Activated naive CD4-positive, alpha-beta T cell treated with anti-CD3 and anti-CD28 coated beads, Interleukin-2, amount 10 ng/mL, durations not matched to agents 7 days and 5 days (primary cell): ENCODE measurements around the gene BRME1.

Experiments
- CTCF ChIA-PET: fragments of 350-600 bp; sonication (Branson Sonifier 250); formaldehyde crosslinking; loops from one replicate; lab custom pipeline; 2021; ENCODE audit warnings: antibody characterized with exemption; lab: Charles Lee
- DNase-seq: peaks from one replicate; pipeline ENCODE4 v3.0.0-alpha.2; 2020
- H3K27ac Mint-ChIP-seq: one replicate; pipeline ENCODE4 v1.8.0; 2021; ENCODE audit warnings: mild to moderate bottlenecking, moderate library complexity, mixed read lengths
- H3K27me3 Mint-ChIP-seq: one replicate; pipeline ENCODE4 v1.8.0; 2021; ENCODE audit warnings: mild to moderate bottlenecking, mixed read lengths
- H3K36me3 Mint-ChIP-seq: one replicate; pipeline ENCODE4 v1.8.0; 2021; ENCODE audit warnings: mixed read lengths
- H3K4me1 Mint-ChIP-seq: one replicate; pipeline ENCODE4 v1.8.0; 2021; ENCODE audit warnings: mixed read lengths
- H3K4me3 Mint-ChIP-seq: one replicate; pipeline ENCODE4 v1.8.0; 2021; ENCODE audit warnings: mild to moderate bottlenecking, moderate library complexity, mixed read lengths
- H3K9me3 Mint-ChIP-seq: one replicate; pipeline ENCODE4 v1.8.0; 2021; ENCODE audit warnings: mixed read lengths

Gene BRME1

DNA sequence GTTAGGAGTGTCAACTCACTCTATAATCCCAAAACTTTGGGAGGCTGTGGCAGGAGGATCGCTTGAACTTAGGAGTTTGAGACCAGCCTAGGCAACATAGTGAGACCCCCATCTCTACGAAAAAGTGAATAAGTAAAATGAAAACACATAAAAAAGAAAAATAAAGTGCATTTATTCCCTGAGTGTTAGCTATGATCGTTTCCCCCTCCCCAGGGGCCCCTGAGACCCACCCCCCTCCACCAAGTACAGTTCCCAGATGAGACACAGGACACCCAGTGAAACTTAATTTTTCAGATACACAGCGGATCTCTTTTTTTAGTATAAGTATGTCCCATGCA lies 57.6 kb downstream of the BRME1 start:
- Mint-ChIP-seq H3K27me3 (peaks cover 21% of the 10 kb centered on the region), H3K4me3 (peak overlapping the region; percentile 23), H3K27ac (peak overlapping the region; percentile 28), H3K36me3 (no peaks in the 10 kb centered on the region), H3K9me3 (no peaks in the 10 kb centered on the region), H3K4me1 (peaks cover 62% of the 10 kb centered on the region)
- DNase-seq: no peak
- CTCF ChIA-PET: interaction anchor here (1.2 to 1.5 kb wide), 2 partner anchors 14 to 61 kb away, joined by 4 to 8 read pairs; no protein-coding TSS in a partner anchor

- Mint-ChIP-seq H3K9me3 (no peaks in the 10 kb centered on the region), H3K27ac (peak overlapping the region; percentile 96), H3K36me3 (no peaks in the 10 kb centered on the region), H3K27me3 (peaks cover 21% of the 10 kb centered on the region), H3K4me3 (peak overlapping the region; percentile 72), H3K4me1 (peaks cover 66% of the 10 kb centered on the region)
- DNase-seq: peak; percentile 89
- CTCF ChIA-PET: interaction anchor here (0.7 to 2.0 kb wide), 6 partner anchors 8 to 63 kb away, joined by 3 to 17 read pairs (median 4); no protein-coding TSS in a partner anchor
Observed at GRCh38 chr19:13847407-13848339, 58.2 kb downstream of the BRME1 start.

DNA sequence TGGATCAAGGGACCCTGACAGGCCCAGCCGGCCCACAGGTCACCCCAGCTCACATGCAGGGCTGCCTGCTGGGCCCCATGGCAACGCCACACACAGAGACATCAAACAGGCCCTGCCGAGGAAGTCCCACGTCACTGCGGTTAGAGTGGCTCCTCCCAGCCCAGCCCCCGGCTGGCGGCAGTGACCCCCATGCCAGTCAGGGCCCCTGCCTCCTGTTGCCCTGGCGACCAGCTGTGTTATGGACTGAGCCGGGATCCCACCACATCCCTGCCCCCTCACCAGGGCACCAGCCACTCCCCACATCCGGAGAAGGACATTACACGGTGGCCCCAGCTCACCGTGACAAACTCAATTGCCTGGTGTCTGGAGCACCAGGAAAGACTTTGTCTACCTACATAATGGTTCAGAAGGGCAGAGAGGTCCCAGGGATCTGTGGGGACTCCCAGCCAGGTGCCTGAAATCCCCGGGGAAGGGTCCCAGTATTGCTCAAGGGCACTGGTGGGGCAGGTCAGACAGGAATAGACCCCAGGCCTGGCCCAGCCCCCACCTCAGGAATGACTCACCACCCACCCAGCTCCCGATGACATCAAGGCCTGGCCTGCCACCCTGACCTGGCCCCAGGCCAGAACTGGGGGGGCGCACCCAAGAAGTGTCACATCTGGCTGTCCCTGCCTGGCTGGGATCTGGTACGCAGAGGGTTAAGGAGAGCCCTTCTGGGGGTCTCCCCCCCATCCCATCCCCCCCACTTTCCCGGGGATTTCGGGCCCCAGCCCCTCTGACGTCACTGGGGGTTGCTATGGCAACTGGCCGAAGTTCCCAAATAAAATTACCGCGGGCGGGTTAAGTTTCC lies 59.1 kb downstream of the BRME1 start:
- Mint-ChIP-seq H3K27me3 (peaks cover 21% of the 10 kb centered on the region), H3K9me3 (no peaks in the 10 kb centered on the region), H3K4me3 (peak overlapping the region; percentile 72), H3K27ac (peak overlapping the region; percentile 96), H3K4me1 (peaks cover 69% of the 10 kb centered on the region), H3K36me3 (peaks cover 3% of the 10 kb centered on the region)
- CTCF ChIA-PET: interaction anchor here (0.7 to 2.0 kb wide), 8 partner anchors 9 to 569 kb away, joined by 3 to 17 read pairs (median 4); no protein-coding TSS in a partner anchor
- DNase-seq: peak; percentile 98

DNA sequence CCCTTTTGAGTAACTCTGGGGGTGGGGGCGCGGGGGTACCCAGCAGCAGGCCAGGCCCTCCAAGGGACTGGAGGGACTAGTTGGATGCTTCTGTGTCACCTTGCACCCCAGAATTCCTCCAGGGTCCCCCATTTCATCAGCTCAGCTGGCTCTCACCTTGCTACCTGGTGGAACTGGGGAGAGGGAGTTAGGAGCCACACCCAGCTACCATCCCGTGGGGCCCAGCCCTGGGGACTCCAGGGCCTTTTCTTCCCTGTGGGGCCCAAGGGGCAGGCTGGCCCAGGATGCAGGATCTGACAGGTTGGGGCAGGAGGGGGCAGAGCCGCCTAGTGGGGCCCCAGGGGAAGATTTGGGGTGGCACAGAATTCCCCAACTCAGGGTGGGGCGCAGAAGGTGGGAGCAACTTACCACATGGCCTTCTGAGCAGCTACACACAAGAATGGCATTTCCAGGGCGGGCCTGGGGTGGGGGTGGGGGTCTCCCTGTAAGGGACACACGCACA lies 61.7 kb downstream of the BRME1 start:
- no peak for DNase-seq
- no peaks in the 10 kb centered on the region for H3K9me3 Mint-ChIP-seq
- peak overlapping the region; percentile 55 for H3K27ac Mint-ChIP-seq
- H3K27me3 Mint-ChIP-seq: peaks cover 4% of the 10 kb centered on the region
- peak overlapping the region; percentile 63 for H3K4me3 Mint-ChIP-seq
- CTCF ChIA-PET: no interaction called here
- peaks cover 69% of the 10 kb centered on the region for H3K4me1 Mint-ChIP-seq
- peaks cover 24% of the 10 kb centered on the region for H3K36me3 Mint-ChIP-seq

DNA sequence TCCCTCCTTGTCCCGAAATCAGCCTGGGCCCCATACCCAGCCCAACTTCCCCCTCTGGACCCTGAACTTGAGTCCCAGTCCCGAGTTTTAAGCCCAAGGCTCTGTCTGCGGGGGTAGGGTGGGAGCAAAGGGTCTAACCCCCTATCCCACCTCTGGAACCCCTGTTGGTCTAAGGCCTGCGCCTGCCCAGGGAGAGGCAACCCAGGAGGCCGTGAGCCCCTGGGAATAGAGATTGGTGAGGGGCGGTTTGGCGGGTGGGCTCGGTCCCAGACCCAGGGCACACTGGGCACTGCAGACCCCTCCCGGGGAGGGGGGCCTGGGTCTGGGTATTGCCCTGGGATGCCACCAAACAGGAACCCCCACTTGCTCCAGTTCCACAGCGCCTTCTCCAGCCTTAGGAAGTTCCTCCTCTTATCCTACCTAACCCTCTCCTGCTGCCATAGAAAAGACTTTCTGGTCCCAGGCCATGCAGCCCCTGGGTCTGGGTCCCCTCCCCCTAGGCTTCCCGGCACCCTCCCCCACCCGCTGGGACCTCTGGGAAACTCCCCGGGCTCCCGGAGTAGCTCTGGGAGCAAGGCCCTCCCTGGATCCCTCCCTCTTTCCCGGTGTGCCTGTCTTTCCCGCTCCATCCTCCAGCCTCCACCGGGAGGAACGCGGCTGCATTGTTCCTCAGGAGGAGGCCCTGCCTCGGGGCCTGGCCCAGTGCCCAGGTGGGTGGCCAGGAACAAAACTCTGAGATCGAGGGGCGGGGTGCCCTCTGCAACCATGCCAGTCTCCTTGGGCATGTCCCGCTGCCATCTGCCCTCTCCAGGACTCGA lies 62.6 kb downstream of the BRME1 start:
- H3K9me3 Mint-ChIP-seq: no peaks in the 10 kb centered on the region
- DNase-seq: no peak
- CTCF ChIA-PET: no interaction called here
- H3K36me3 Mint-ChIP-seq: peaks cover 29% of the 10 kb centered on the region
- peaks cover 70% of the 10 kb centered on the region for H3K4me1 Mint-ChIP-seq
- peak overlapping the region; percentile 86 for H3K27ac Mint-ChIP-seq
- no peaks in the 10 kb centered on the region for H3K27me3 Mint-ChIP-seq
- H3K4me3 Mint-ChIP-seq: peak overlapping the region; percentile 85

DNA sequence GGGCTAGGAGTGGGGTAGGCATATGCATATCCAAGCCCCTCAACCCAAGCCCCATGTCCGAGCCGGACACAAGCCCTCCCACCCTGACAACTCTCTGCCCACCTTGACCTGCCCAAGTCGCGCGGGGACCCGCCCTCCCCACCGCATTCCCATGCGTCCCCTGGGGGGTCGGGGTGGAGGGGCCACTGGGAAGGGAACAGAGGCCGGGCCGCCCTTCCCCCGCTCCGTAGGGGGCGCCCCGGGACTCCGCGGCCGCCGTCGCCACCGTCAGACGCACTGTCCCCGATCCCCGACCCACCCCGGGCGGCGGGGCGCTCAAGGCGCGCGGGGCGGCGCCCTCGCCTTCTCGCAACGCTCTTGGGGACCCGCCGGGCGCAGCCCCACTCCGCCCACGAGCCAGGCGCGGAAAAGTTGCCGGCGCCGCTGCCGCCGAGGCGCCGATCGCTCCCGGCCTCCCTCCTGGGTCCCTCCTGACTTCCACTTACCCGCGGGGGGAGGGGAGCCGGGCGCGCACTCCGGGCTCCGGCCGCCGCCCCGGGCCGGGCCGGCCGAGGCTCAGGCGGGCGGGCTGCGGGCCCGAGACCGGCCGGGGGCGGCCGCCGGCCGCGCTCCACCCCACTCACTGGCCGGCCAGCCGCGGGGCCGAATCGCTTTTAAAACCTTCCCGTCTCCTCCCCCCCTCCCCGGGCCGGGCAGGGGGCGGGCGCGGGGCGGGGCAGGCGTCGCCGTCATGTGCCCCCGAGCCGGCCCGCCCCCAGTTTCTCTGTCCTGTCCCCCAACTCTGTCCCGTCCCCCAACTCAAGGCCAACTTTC lies 63.4 kb downstream of the BRME1 start:
- Mint-ChIP-seq H3K9me3 (no peaks in the 10 kb centered on the region), H3K4me3 (peak overlapping the region; percentile 93), H3K27me3 (no peaks in the 10 kb centered on the region), H3K27ac (peak overlapping the region; percentile 97), H3K4me1 (peaks cover 72% of the 10 kb centered on the region), H3K36me3 (peaks cover 29% of the 10 kb centered on the region)
- CTCF ChIA-PET: no interaction called here
- peak; percentile 79 for DNase-seq

- Mint-ChIP-seq H3K27ac (peak overlapping the region; percentile 97), H3K4me1 (peaks cover 78% of the 10 kb centered on the region), H3K36me3 (peaks cover 33% of the 10 kb centered on the region), H3K9me3 (no peaks in the 10 kb centered on the region), H3K4me3 (peak overlapping the region; percentile 93), H3K27me3 (no peaks in the 10 kb centered on the region)
- CTCF ChIA-PET: no interaction called here
- DNase-seq: peak; percentile 36
Observed at GRCh38 chr19:13841962-13842290, 64.0 kb downstream of the BRME1 start.

DNA sequence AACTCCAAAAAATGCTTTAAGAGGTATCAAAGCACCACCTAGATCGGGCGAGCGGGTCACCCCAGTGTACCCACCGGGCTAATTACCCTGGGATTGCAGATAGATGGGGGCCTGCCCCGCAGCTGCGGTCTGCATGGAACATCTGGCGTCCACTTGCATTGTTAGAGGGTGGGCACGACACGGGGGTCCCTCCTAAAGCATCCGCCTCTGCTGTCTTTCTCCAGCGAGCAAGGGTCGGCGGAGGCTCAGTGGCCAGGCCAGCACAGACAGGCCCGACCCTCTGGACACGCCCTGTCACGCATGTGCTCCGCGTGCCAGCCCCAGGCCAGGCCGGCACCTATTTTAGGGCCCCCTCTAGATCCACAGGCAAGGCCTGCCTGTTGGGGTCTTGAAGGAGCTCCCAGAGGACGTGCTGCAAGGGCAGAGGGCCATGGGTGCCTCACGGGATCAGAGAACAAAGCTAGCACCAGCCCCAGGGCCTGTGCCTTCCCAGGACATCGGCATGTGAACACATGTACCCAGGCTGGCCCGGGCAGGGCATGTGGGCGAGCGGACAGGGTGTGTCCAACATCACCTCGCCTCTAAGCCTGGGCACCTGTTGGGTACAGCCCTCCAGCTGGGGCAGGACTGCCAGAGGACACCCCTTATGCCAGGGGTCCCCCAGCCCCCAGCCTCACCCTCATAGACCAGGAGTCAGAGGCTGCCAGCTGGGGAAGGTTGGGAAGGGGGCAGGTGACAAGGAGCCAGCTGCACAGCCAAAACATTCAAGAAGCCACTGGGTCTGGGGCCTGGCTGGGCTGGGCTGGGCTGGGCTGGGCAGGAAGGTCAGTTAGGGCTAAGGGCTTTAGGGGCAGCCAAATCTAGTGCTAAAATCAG lies 64.6 kb downstream of the BRME1 start:
- DNase-seq: peak; percentile 43
- peak overlapping the region; percentile 93 for H3K4me3 Mint-ChIP-seq
- H3K27me3 Mint-ChIP-seq: no peaks in the 10 kb centered on the region
- H3K4me1 Mint-ChIP-seq: peaks cover 78% of the 10 kb centered on the region
- H3K27ac Mint-ChIP-seq: peak overlapping the region; percentile 97
- H3K9me3 Mint-ChIP-seq: no peaks in the 10 kb centered on the region
- H3K36me3 Mint-ChIP-seq: peaks cover 33% of the 10 kb centered on the region
- CTCF ChIA-PET: interaction anchor here (2.9 kb wide), 1 partner anchor 21 kb away, joined by 14 read pairs; no protein-coding TSS in a partner anchor

GRCh38 chr19:13840305-13841085 lies 65.4 kb downstream of the BRME1 start:
- H3K9me3 Mint-ChIP-seq: no peaks in the 10 kb centered on the region
- peak overlapping the region; percentile 93 for H3K4me3 Mint-ChIP-seq
- H3K27me3 Mint-ChIP-seq: no peaks in the 10 kb centered on the region
- peaks cover 78% of the 10 kb centered on the region for H3K4me1 Mint-ChIP-seq
- DNase-seq: peak; percentile 45
- H3K27ac Mint-ChIP-seq: peak overlapping the region; percentile 97
- H3K36me3 Mint-ChIP-seq: peaks cover 36% of the 10 kb centered on the region
- CTCF ChIA-PET: interaction anchor here (2.9 kb wide), 1 partner anchor 22 kb away, joined by 14 read pairs; no protein-coding TSS in a partner anchor

DNA sequence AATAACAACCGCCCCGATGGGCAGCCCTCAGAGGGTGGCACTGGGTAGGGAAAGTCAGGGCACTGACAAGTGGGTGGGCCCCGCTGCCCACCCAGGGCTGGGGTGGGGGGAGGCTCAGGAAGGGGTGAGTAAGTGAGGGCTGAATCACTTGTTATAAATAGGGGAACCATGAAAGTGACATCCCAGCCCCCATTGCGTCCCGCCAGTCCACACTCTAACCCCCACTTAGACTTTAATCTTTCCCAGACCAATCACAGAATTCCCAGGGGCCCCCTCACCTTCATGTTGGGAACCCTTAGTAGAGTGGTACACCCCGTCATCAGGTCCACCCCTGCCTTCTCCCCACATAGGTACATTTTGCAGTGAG lies 66.0 kb downstream of the BRME1 start:
- CTCF ChIA-PET: interaction anchor here (1.4 to 2.9 kb wide), 2 partner anchors 22 to 55 kb away, joined by 4 to 14 read pairs; no protein-coding TSS in a partner anchor
- Mint-ChIP-seq H3K4me1 (peaks cover 78% of the 10 kb centered on the region), H3K36me3 (peaks cover 38% of the 10 kb centered on the region), H3K4me3 (peak overlapping the region; percentile 93), H3K27ac (peak overlapping the region; percentile 97), H3K27me3 (no peaks in the 10 kb centered on the region), H3K9me3 (no peaks in the 10 kb centered on the region)
- no peak for DNase-seq

DNA sequence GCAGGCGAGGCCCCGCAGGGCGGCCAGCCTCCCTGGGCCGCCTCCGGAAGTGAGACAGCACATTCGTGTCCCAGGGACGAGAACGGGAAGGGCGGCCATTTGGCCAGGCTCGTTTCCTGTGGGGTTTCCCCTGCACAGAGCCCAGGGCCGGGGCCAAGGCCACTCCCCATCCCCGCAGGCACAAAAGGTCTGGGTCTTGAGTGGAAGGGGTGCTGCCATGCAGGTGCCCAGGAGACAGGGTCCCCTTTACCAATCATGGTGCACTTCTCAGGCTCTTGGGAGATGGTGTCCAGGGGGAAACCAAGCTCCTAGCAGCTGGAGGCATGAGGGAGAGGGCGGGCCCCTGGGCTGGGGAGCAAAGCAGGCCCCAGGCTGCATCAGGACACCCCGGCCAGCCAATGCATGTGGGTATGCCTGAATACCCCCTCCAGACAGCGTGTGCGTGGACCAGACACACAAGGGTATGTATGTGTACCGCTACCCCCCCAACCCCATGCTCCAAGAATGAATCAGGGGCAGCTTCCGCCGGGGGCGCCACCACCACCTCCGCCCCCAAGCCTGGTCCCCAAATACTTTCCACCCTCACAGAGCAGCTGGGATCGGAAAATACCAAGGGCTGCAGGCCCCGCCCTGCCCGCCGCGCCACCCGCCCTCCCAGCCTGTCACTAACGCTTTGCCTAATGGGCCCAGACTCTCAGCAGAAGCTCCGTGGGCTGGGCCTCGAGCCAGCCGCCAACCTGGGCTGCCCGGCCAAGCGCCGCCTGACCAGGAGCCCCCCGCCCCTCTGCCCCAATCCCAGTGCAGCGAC lies 66.6 kb downstream of the BRME1 start:
- peak; percentile 89 for DNase-seq
- peak overlapping the region; percentile 97 for H3K27ac Mint-ChIP-seq
- H3K27me3 Mint-ChIP-seq: no peaks in the 10 kb centered on the region
- no peaks in the 10 kb centered on the region for H3K9me3 Mint-ChIP-seq
- peaks cover 76% of the 10 kb centered on the region for H3K4me1 Mint-ChIP-seq
- peak overlapping the region; percentile 93 for H3K4me3 Mint-ChIP-seq
- peaks cover 41% of the 10 kb centered on the region for H3K36me3 Mint-ChIP-seq
- CTCF ChIA-PET: interaction anchor here (0.9 to 2.9 kb wide), 3 partner anchors 23 to 55 kb away, joined by 3 to 14 read pairs (median 4); no protein-coding TSS in a partner anchor
